HepG2 (cell line): ENCODE results near the gene MFF. TPM values are rescaled to one million over a fixed set of nuclear protein-coding genes. Genes with fewer than 3 reads are reported as not detected.

Experiments used
- BRD4 ChIP-seq: sonication (generic); formaldehyde crosslinking; IDR thresholded peaks from 2 replicates; pipeline ENCODE4 v1.4.0; 2020; ENCODE audit warnings: missing genetic modification reagents
- KDM4B ChIP-seq: sonication (generic); formaldehyde crosslinking; IDR thresholded peaks from 2 replicates; pipeline ENCODE4 v1.4.0; 2020; ENCODE audit warnings: missing genetic modification reagents
- MBD4 ChIP-seq: IDR thresholded peaks from 2 replicates; pipeline ENCODE4 v1.6.1; 2012; ENCODE audit warnings: low read length, inconsistent platforms, borderline replicate concordance
- PPARG ChIP-seq: conservative IDR thresholded peaks from 2 replicates; pipeline ENCODE4 v1.6.1; 2016; ENCODE audit warnings: missing biosample characterization, missing genetic modification reagents
- ZBTB34 ChIP-seq: sonication (generic); formaldehyde crosslinking; IDR thresholded peaks from 2 replicates; pipeline ENCODE4 v1.8.0; 2022; ENCODE audit warnings: mild to moderate bottlenecking, missing genetic modification reagents
- ZBTB40 ChIP-seq, 2 experiments: fragments of 450-650 bp in 1 of 2; sonication (generic) in 1 of 2; formaldehyde crosslinking in 1 of 2; IDR thresholded peaks; 2 replicates each; pipeline versions ENCODE4 v1.6.1 to v1.8.0; 2016 to 2022; ENCODE audit warnings: antibody characterized with exemption in 1 of 2, mild to moderate bottlenecking in 1 of 2, missing genetic modification reagents in 1 of 2
- ZNF12 ChIP-seq: sonication (generic); formaldehyde crosslinking; IDR thresholded peaks from 2 replicates; pipeline ENCODE4 v1.5.0; 2020; ENCODE audit warnings: missing genetic modification reagents
- ZNF276 ChIP-seq: sonication (generic); formaldehyde crosslinking; IDR thresholded peaks from 2 replicates; pipeline ENCODE4 v1.4.0; 2020; ENCODE audit warnings: mild to moderate bottlenecking, low read depth, missing genetic modification reagents
- ZNF512B ChIP-seq: sonication (generic); formaldehyde crosslinking; IDR thresholded peaks from 2 replicates; pipeline ENCODE4 v1.5.1; 2020; ENCODE audit warnings: missing genetic modification reagents, mild to moderate bottlenecking, borderline replicate concordance
- ZNF577 ChIP-seq: sonication (generic); formaldehyde crosslinking; IDR thresholded peaks from 2 replicates; pipeline ENCODE4 v1.4.0; 2020; ENCODE audit warnings: mild to moderate bottlenecking, low read depth, missing genetic modification reagents, borderline replicate concordance
- ZSCAN22 ChIP-seq: sonication (generic); formaldehyde crosslinking; IDR thresholded peaks from 2 replicates; pipeline ENCODE4 v1.4.0; 2020; ENCODE audit warnings: mild to moderate bottlenecking, missing genetic modification reagents
- polyA plus RNA-seq, 8 experiments: library from polyadenylated mRNA; depleted of rRNA in 3 of 8; stranded (reverse) in 7 of 8; unstranded in 1 of 8; fragments of >200 nt; fragmentation: Illumina TruSeq in 4 of 8; extraction: Trizol in 4 of 8; gene quantifications; 2 replicates each; pipeline versions ENCODE4 v1.2.1 to v1.2.3, GENCODE V29; 2011 to 2016; ENCODE audit warnings: low read depth in 4 of 8, missing spikeins in 1 of 8, mixed read lengths in 1 of 8; ENCODE audit not compliant: insufficient read depth in 1 of 8
- total RNA-seq, 5 experiments: library from RNA; depleted of rRNA; stranded (reverse); fragments of >200 nt; fragmentation: Illumina TruSeq; extraction: Trizol; gene quantifications; 2 replicates each; pipeline ENCODE4 v1.2.3, GENCODE V29; 2016; ENCODE audit warnings: low read depth in 1 of 5

MFF gene
- total and polyA plus RNA-seq, 2 of the 13 experiments (the other 11 are each of a cell fraction or from before 2014, with no cell fraction given): 81.9 to 156 TPM

GRCh38 chr2:227406177-227407031, 81.4 kb downstream of the MFF start (continued):
- TF ChIP-seq ZBTB40 (IDR thresholded peaks at IDR 0.05): 0 out of 2 replicates have a peak, but pooled peaks have one; percentile 3
- no peak for TF ChIP-seq ZBTB40 (CRISPR knock-in tag; IDR thresholded peaks at IDR 0.05)
- TF ChIP-seq ZNF276 (CRISPR knock-in tag): 0 out of 2 replicates have a peak, but pooled peaks have one; percentile 62
- peak; percentile 69; the same call in 1 of the 2 replicates for TF ChIP-seq MBD4
- TF ChIP-seq ZNF577: no peak
- peak; percentile 63; the same call in 1 of the 2 replicates for TF ChIP-seq ZBTB34 (CRISPR knock-in tag)
- peak; percentile 81 for TF ChIP-seq PPARG
- TF ChIP-seq ZNF512B (CRISPR knock-in tag): peak; percentile 77; the same call in 1 of the 2 replicates
- TF ChIP-seq ZNF12: peak; percentile 41; the same call in 1 of the 2 replicates
- peak; percentile 81; the same call in 1 of the 2 replicates for TF ChIP-seq KDM4B
- no peak for TF ChIP-seq BRD4 (CRISPR knock-in tag)
- TF ChIP-seq ZSCAN22 (CRISPR knock-in tag): no peak
